HepG2 (cell line): ENCODE results near the gene CPLANE1.

ENCODE experiments used
- EHMT2 ChIP-seq: fragments of 200-600 bp; sonication (generic); IDR thresholded peaks from 2 replicates; pipeline ENCODE4 v1.7.0; 2017; ENCODE audit warnings: antibody characterized with exemption, low read depth, low read length, borderline replicate concordance
- FOSL1 ChIP-seq: sonication (generic); formaldehyde crosslinking; IDR thresholded peaks from 2 replicates; pipeline ENCODE4 v1.9.0; 2021; ENCODE audit warnings: missing genetic modification reagents, borderline replicate concordance
- JUN ChIP-seq: sonication (generic); formaldehyde crosslinking; IDR thresholded peaks from 2 replicates; pipeline ENCODE4 v1.4.0; 2020; ENCODE audit warnings: mild to moderate bottlenecking, missing genetic modification reagents
- KDM6A ChIP-seq: IDR thresholded peaks from 2 replicates; pipeline ENCODE4 v1.6.1; 2016; ENCODE audit warnings: low read depth
- MLXIP ChIP-seq: sonication (generic); formaldehyde crosslinking; IDR thresholded peaks from 2 replicates; pipeline ENCODE4 v1.9.0; 2021; ENCODE audit warnings: missing genetic modification reagents, borderline replicate concordance
- POLR2A ChIP-seq, 2 experiments: IDR thresholded peaks; 2 replicates each; pipeline ENCODE4 v1.6.1; 2011; ENCODE audit warnings: low read depth in 2 of 2, low read length in 2 of 2, mild to moderate bottlenecking in 1 of 2, moderate library complexity in 1 of 2; ENCODE audit not compliant: insufficient read depth in 1 of 2
- PRDM4 ChIP-seq: sonication (generic); formaldehyde crosslinking; IDR thresholded peaks from 2 replicates; pipeline ENCODE4 v1.9.0; 2021; ENCODE audit warnings: missing genetic modification reagents, borderline replicate concordance
- RFX5 ChIP-seq: IDR thresholded peaks from 2 replicates; pipeline ENCODE4 v1.6.1; 2011; ENCODE audit warnings: low read depth, low read length, improper control_type of control experiment
- ZNF550 ChIP-seq: sonication (generic); formaldehyde crosslinking; IDR thresholded peaks from 2 replicates; pipeline ENCODE4 v1.4.0; 2020; ENCODE audit warnings: mild to moderate bottlenecking, missing genetic modification reagents, borderline replicate concordance

GRCh38 chr5:37132646-37133045 lies 116.5 kb downstream of the CPLANE1 start:
- no peak for TF ChIP-seq EHMT2
- TF ChIP-seq KDM6A, result no peak
- no peak for TF ChIP-seq POLR2A (IDR thresholded peaks at IDR 0.05; ENCODE audit: insufficient read depth in 1 of 2, low read depth in 2 of 2, low read length in 2 of 2)
- no peak for TF ChIP-seq ZNF550 (CRISPR knock-in tag)
- no peak for TF ChIP-seq FOSL1 (CRISPR knock-in tag)
- TF ChIP-seq MLXIP (CRISPR knock-in tag), result no peak
- TF ChIP-seq PRDM4 (CRISPR knock-in tag), result no peak
- no peak for TF ChIP-seq JUN
- no peak for TF ChIP-seq RFX5
